H1 (cell line): Measurements from ENCODE around the gene NME9. TPM values are rescaled to one million over a fixed set of nuclear protein-coding genes. Genes with fewer than 3 reads are reported as not detected.

Experiments
- CTCF ChIA-PET: fragments of 300-600 bp; sonication (Branson Sonifier 250); formaldehyde crosslinking; loops from one replicate; lab custom pipeline; 2021; ENCODE audit not compliant: partially characterized antibody; lab: Charles Lee
- POLR2A ChIA-PET: fragments of 300-600 bp; sonication (Branson Sonifier 250); formaldehyde crosslinking; loops from one replicate; lab custom pipeline; 2021; ENCODE audit warnings: inconsistent platforms; ENCODE audit not compliant: partially characterized antibody; lab: Charles Lee
- DNase-seq, 2 experiments: peaks; one replicate each; pipeline versions ENCODE4 v3.0.0 to v3.0.0-alpha.2; 2010 to 2022; ENCODE audit warnings: low spot score in 2 of 2, low read depth in 1 of 2, mixed read lengths in 1 of 2
- FAIRE-seq: peaks from 2 replicates; lab custom pipeline; 2011; peaks lifted over from hg19 to GRCh38; lab: Jason Lieb, UNC
- H2AFZ ChIP-seq: 2 replicates; pipeline ENCODE4 v1.8.1; 2012; ENCODE audit warnings: low read length, inconsistent platforms
- H2AK5ac ChIP-seq: 2 replicates; pipeline ENCODE4 v1.6.1; 2013; ENCODE audit warnings: low read depth, low read length
- H2BK120ac ChIP-seq: replicated peaks from 2 replicates; pipeline ENCODE3; 2013; ENCODE audit warnings: low read depth, low read length, inconsistent platforms
- H2BK12ac ChIP-seq: 2 replicates; pipeline ENCODE4 v1.6.1; 2013; ENCODE audit warnings: low read depth, low read length
- H2BK15ac ChIP-seq: 2 replicates; pipeline ENCODE4 v1.6.1; 2013; ENCODE audit warnings: low read length
- H2BK20ac ChIP-seq: 2 replicates; pipeline ENCODE4 v1.6.1; 2013; ENCODE audit warnings: low read length
- H2BK5ac ChIP-seq: 2 replicates; pipeline ENCODE4 v1.6.1; 2013; ENCODE audit warnings: low read depth, low read length
- H3K14ac ChIP-seq: 2 replicates; pipeline ENCODE4 v1.6.1; 2013; ENCODE audit warnings: inconsistent platforms; ENCODE audit not compliant: insufficient read length
- H3K18ac ChIP-seq: 2 replicates; pipeline ENCODE4 v1.6.1; 2013; ENCODE audit warnings: low read length; ENCODE audit errors: extremely low read depth
- H3K23ac ChIP-seq: 2 replicates; pipeline ENCODE4 v1.6.1; 2013; ENCODE audit warnings: inconsistent platforms; ENCODE audit not compliant: insufficient read length
- H3K23me2 ChIP-seq: 2 replicates; pipeline ENCODE4 v1.6.1; 2013; ENCODE audit warnings: low read depth, low read length
- H3K27ac ChIP-seq: 2 replicates; pipeline ENCODE4 v1.6.1; 2011; ENCODE audit warnings: low read depth, low read length, inconsistent platforms
- H3K27me3 ChIP-seq, 4 experiments: replicated peaks in 1 of 4; 1 replicate in 1 of 4; 2 replicates in 3 of 4; pipeline versions ENCODE4 v1.6.1 to v1.8.1; 2011 to 2013; ENCODE audit warnings: low read length in 3 of 4, mild to moderate bottlenecking in 3 of 4, inconsistent platforms in 2 of 4, mixed read lengths in 2 of 4, moderate library complexity in 1 of 4; ENCODE audit not compliant: control insufficient read depth in 3 of 4, insufficient read depth in 3 of 4; ENCODE audit errors: extremely low read depth in 1 of 4
- H3K36me3 ChIP-seq, 4 experiments: 2 replicates each; pipeline versions ENCODE4 v1.6.1 to v1.8.1; 2011 to 2013; ENCODE audit warnings: mild to moderate bottlenecking in 4 of 4, low read length in 3 of 4, moderate library complexity in 2 of 4, control low read depth in 1 of 4, inconsistent platforms in 1 of 4; ENCODE audit not compliant: insufficient read depth in 4 of 4, control insufficient read depth in 2 of 4
- H3K4ac ChIP-seq: replicated peaks from 2 replicates; pipeline ENCODE3; 2013; ENCODE audit warnings: low read length, low read depth, mixed read lengths, inconsistent platforms; ENCODE audit not compliant: insufficient read length
- H3K4me1 ChIP-seq, 4 experiments: replicated peaks in 1 of 4; 1 replicate in 1 of 4; 2 replicates in 3 of 4; pipeline versions ENCODE4 v1.6.1 to v1.8.1; 2011 to 2013; ENCODE audit warnings: low read length in 3 of 4, inconsistent platforms in 2 of 4, mixed read lengths in 1 of 4; ENCODE audit not compliant: insufficient read depth in 4 of 4, control insufficient read depth in 3 of 4
- H3K4me2 ChIP-seq, 2 experiments: 2 replicates each; pipeline versions ENCODE4 v1.6.1 to v1.8.1; 2011 to 2013; ENCODE audit warnings: low read depth in 2 of 2, low read length in 2 of 2, control low read depth in 1 of 2, inconsistent platforms in 1 of 2, mild to moderate bottlenecking in 1 of 2; ENCODE audit not compliant: insufficient read depth in 1 of 2
- H3K4me3 ChIP-seq, 4 experiments: fragments of 200-600, 300-600 bp in 1 of 4; sonication (generic), shearing (Covaris generic), sonication (Bioruptor Twin) in 1 of 4; 2 replicates each; pipeline versions ENCODE4 v1.5.1 to v1.8.1; 2011 to 2016; ENCODE audit warnings: low read length in 4 of 4, low read depth in 3 of 4, control low read depth in 2 of 4, inconsistent platforms in 2 of 4, mild to moderate bottlenecking in 2 of 4, mixed read lengths in 1 of 4, moderate library complexity in 1 of 4; ENCODE audit not compliant: insufficient read depth in 2 of 4; ENCODE audit errors: extremely low read depth in 1 of 4
- H3K56ac ChIP-seq: replicated peaks from 2 replicates; pipeline ENCODE3; 2013; ENCODE audit warnings: low read depth, mild to moderate bottlenecking, mixed read lengths, low read length, inconsistent platforms; ENCODE audit not compliant: insufficient read length
- H3K79me1 ChIP-seq: 2 replicates; pipeline ENCODE4 v1.6.1; 2013; ENCODE audit warnings: low read depth, low read length, control low read depth
- H3K79me2 ChIP-seq, 2 experiments: 2 replicates each; pipeline versions ENCODE4 v1.6.1 to v1.8.1; 2012 to 2013; ENCODE audit warnings: low read length in 2 of 2, mild to moderate bottlenecking in 2 of 2, inconsistent platforms in 1 of 2; ENCODE audit not compliant: insufficient read depth in 2 of 2, control insufficient read depth in 1 of 2
- H3K9ac ChIP-seq, 4 experiments: replicated peaks in 1 of 4; 1 replicate in 1 of 4; 2 replicates in 3 of 4; pipeline versions ENCODE4 v1.6.1 to v1.8.1; 2011 to 2013; ENCODE audit warnings: low read depth in 3 of 4, low read length in 3 of 4, control low read depth in 2 of 4, mild to moderate bottlenecking in 2 of 4, moderate library complexity in 2 of 4, inconsistent platforms in 1 of 4; ENCODE audit errors: extremely low read depth in 1 of 4
- H3K9me3 ChIP-seq, 2 experiments: 2 replicates each; pipeline versions ENCODE4 v1.6.1 to v1.8.1; 2012 to 2013; ENCODE audit warnings: mild to moderate bottlenecking in 2 of 2, moderate library complexity in 2 of 2, control low read depth in 1 of 2, inconsistent platforms in 1 of 2, low read depth in 1 of 2, low read length in 1 of 2, mixed read lengths in 1 of 2; ENCODE audit not compliant: insufficient read depth in 2 of 2
- H4K20me1 ChIP-seq, 2 experiments: replicated peaks in 1 of 2; 2 replicates each; pipeline versions ENCODE3 to v1.8.1; 2011 to 2013; ENCODE audit warnings: inconsistent platforms in 2 of 2, low read length in 2 of 2, mild to moderate bottlenecking in 1 of 2; ENCODE audit not compliant: insufficient read depth in 2 of 2, control insufficient read depth in 1 of 2
- H4K5ac ChIP-seq: 2 replicates; pipeline ENCODE4 v1.6.1; 2013; ENCODE audit warnings: low read length, low read depth, mixed read lengths, inconsistent platforms; ENCODE audit not compliant: insufficient read length
- H4K8ac ChIP-seq: 2 replicates; pipeline ENCODE4 v1.8.0; 2013; ENCODE audit warnings: mild to moderate bottlenecking, moderate library complexity, low read length, inconsistent platforms; ENCODE audit not compliant: insufficient read depth; ENCODE audit errors: extremely low read depth
- H4K91ac ChIP-seq: replicated peaks from 2 replicates; pipeline ENCODE3; 2013; ENCODE audit warnings: low read length, mixed read lengths, inconsistent platforms; ENCODE audit not compliant: insufficient read length
- BACH1 ChIP-seq: IDR thresholded peaks from 2 replicates; pipeline ENCODE4 v1.6.1; 2012; ENCODE audit warnings: low read length, improper control_type of control experiment
- BCL11A ChIP-seq, 2 experiments: IDR thresholded peaks; one replicate each; pipeline ENCODE4 v1.6.1; 2011; ENCODE audit warnings: low read depth in 2 of 2, low read length in 2 of 2, mild to moderate bottlenecking in 2 of 2
- CHD1 ChIP-seq: IDR thresholded peaks from 2 replicates; pipeline ENCODE4 v1.6.1; 2012; ENCODE audit warnings: low read depth, low read length, improper control_type of control experiment
- JUN ChIP-seq: IDR thresholded peaks from 2 replicates; pipeline ENCODE4 v1.6.1; 2011; ENCODE audit warnings: low read depth, mild to moderate bottlenecking, improper control_type of control experiment, low read length
- MAX ChIP-seq: IDR thresholded peaks from 2 replicates; pipeline ENCODE4 v1.6.1; 2012; ENCODE audit warnings: inconsistent platforms
- NRF1 ChIP-seq: IDR thresholded peaks from 2 replicates; pipeline ENCODE4 v1.6.1; 2011; ENCODE audit warnings: mild to moderate bottlenecking, low read depth, low read length, improper control_type of control experiment
- RBBP5 ChIP-seq: IDR thresholded peaks from 2 replicates; pipeline ENCODE4 v1.7.1; 2012; ENCODE audit warnings: low read depth, mild to moderate bottlenecking, inconsistent platforms, low read length, moderate library complexity, borderline replicate concordance
- RNF2 ChIP-seq: fragments of 200-900, 300-1000 bp; sonication (generic); IDR thresholded peaks from 2 replicates; pipeline ENCODE4 v1.7.1; 2016; ENCODE audit warnings: borderline replicate concordance, low read depth, mild to moderate bottlenecking, antibody characterized with exemption, low read length; ENCODE audit not compliant: poor library complexity, severe bottlenecking; ENCODE audit errors: missing control alignments
- SP4 ChIP-seq: IDR thresholded peaks from 2 replicates; pipeline ENCODE4 v1.6.1; 2012; ENCODE audit warnings: low read length, inconsistent platforms
- TAF7 ChIP-seq: optimal IDR thresholded peaks from 2 replicates; pipeline ENCODE3; 2011; ENCODE audit warnings: low read depth, mild to moderate bottlenecking, inconsistent platforms, low read length, moderate library complexity, borderline replicate concordance
- TEAD4 ChIP-seq: IDR thresholded peaks from 2 replicates; pipeline ENCODE4 v1.6.1; 2012; ENCODE audit warnings: low read depth, low read length, inconsistent platforms, mixed read lengths
- USF2 ChIP-seq: IDR thresholded peaks from 2 replicates; pipeline ENCODE4 v1.6.1; 2011; ENCODE audit warnings: low read length, improper control_type of control experiment
- ZNF274 ChIP-seq: IDR thresholded peaks from 2 replicates; pipeline ENCODE4 v1.7.0; 2012; ENCODE audit warnings: low read length, borderline replicate concordance; ENCODE audit errors: extremely low read depth
- WGBS, 2 experiments: shearing (Covaris generic) in 1 of 2; methylation state at CpG; one replicate each; pipeline versions ENCODE4 v1.1.6 to v1.1.7; 2013 to 2015; ENCODE audit warnings: low lambda C conversion rate in 2 of 2, mixed read lengths in 2 of 2, inconsistent platforms in 1 of 2, low coverage in 1 of 2, missing lambda C conversion rate in 1 of 2; ENCODE audit not compliant: insufficient replicate concordance in 2 of 2, insufficient coverage in 1 of 2, insufficient read length in 1 of 2; ENCODE audit errors: extremely low coverage in 1 of 2, missing lambda C conversion rate in 1 of 2; 5-methylcytosine and 5-hydroxymethylcytosine counted together
- polyA plus RNA-seq, 7 experiments: library from polyadenylated mRNA; depleted of rRNA in 3 of 7; stranded (reverse) in 5 of 7; unstranded in 2 of 7; fragments of >200 nt in 5 of 7; fragments of 200-250 nt in 2 of 7; gene quantifications; 1 replicate in 5 of 7; 2 replicates in 1 of 7; 4 replicates in 1 of 7; pipeline versions ENCODE4 v1.2.1 to v1.2.3, GENCODE V29; 2011 to 2013; ENCODE audit warnings: missing spikeins in 2 of 7, mixed read lengths in 2 of 7
- total RNA-seq: library from RNA; stranded (reverse); fragmentation: NEBNext Ultra II Directional; extraction: Animal tissue kit (Norgen Biotek cat#: 25700); gene quantifications from 2 replicates; pipeline ENCODE4 v1.2.1, GENCODE V29; 2021

The NME9 gene
- total and polyA plus RNA-seq, 2 of the 8 experiments (the other 6 are each of a cell fraction or from before 2014, with no cell fraction given): 0.11 TPM; not detected in 1

GRCh38 chr3:138370321-138370720, 40.7 kb upstream of the NME9 start:
- no peak overlapping the region for H2BK120ac ChIP-seq
- H4K91ac ChIP-seq: no peak overlapping the region
- no peak overlapping the region for H3K18ac ChIP-seq
- no peak overlapping the region for H3K4ac ChIP-seq
- H3K56ac ChIP-seq: no peak overlapping the region
- H3K79me2 ChIP-seq: no peaks in the 10 kb centered on the region
- DNase-seq (no peak), FAIRE-seq (no peak)
- POLR2A ChIA-PET: interaction anchor here (1.5 kb wide), 1 partner anchor 24 kb away, joined by 3 read pairs; no protein-coding TSS in a partner anchor
- H4K20me1 ChIP-seq: no peaks in the 10 kb centered on the region
- H3K27me3 ChIP-seq: no peaks in the 10 kb centered on the region
- no peaks in the 10 kb centered on the region; a peak in 1 of 7 replicates for H3K4me1 ChIP-seq
- H3K79me1 ChIP-seq: no peaks in the 10 kb centered on the region; the same call in 1 of the 2 replicates
- no peak overlapping the region for H2BK15ac ChIP-seq
- 77% methylated on average over 8 of the region's 8 CpGs; no CpG with 5 or more reads in 1 of the 2 experiments for WGBS, 2 experiments
- no peaks in the 10 kb centered on the region for H3K36me3 ChIP-seq
- no peak overlapping the region for H3K23ac ChIP-seq
- H3K4me2 ChIP-seq: no peak overlapping the region
- H2AK5ac ChIP-seq: no peak overlapping the region
- H3K9ac ChIP-seq: no peak overlapping the region
- no peak overlapping the region for H2BK20ac ChIP-seq
- H3K9me3 ChIP-seq: no peaks in the 10 kb centered on the region
- no peak for TF ChIP-seq JUN
- no peak for TF ChIP-seq USF2
- TF ChIP-seq TEAD4: no peak
- TF ChIP-seq BACH1: no peak
- no peak for TF ChIP-seq BCL11A (IDR thresholded peaks at IDR 0.05; ENCODE audit: low read depth in 2 of 2, low read length in 2 of 2)
- no peak for TF ChIP-seq MAX
- no peak for TF ChIP-seq RBBP5
- TF ChIP-seq RNF2: no peak
- no peak for TF ChIP-seq NRF1
- TF ChIP-seq TAF7: no peak
- no peak for TF ChIP-seq CHD1
- no peak for TF ChIP-seq ZNF274
- TF ChIP-seq SP4: no peak
- H4K8ac ChIP-seq: no peak overlapping the region
- no peak overlapping the region for H3K27ac ChIP-seq
- H3K23me2 ChIP-seq: no peaks in the 10 kb centered on the region
- H3K4me3 ChIP-seq: no peak overlapping the region
- H3K14ac ChIP-seq: no peak overlapping the region
- CTCF ChIA-PET: interaction anchor here (1.0 to 4.3 kb wide), 7 partner anchors 11 to 77 kb away, joined by 3 to 25 read pairs (median 3); no protein-coding TSS in a partner anchor
- no peak overlapping the region for H4K5ac ChIP-seq
- no peak overlapping the region for H2AFZ ChIP-seq
- no peak overlapping the region for H2BK12ac ChIP-seq
- H2BK5ac ChIP-seq: no peak overlapping the region
